Central memory CD8-positive, alpha-beta T cell (primary cell): ENCODE data around the gene PDZRN3.

ENCODE experiments used
- ATAC-seq: fragments of 150-1000 bp; cut with Tn5 transposase; replicated peaks from 2 replicates; pipeline ENCODE4 v1.10.0; 2022; ENCODE audit warnings: mild to moderate bottlenecking, moderate FRiP score, moderate number of reproducible peaks; ENCODE audit not compliant: poor library complexity, severe bottlenecking; ENCODE audit errors: extremely low read depth
- DNase-seq, 2 donors: peaks; one replicate each; pipeline ENCODE4 v3.0.0; 2021; ENCODE audit warnings: low spot score in 2 of 2
- H3K27ac Mint-ChIP-seq: one replicate; pipeline ENCODE4 v1.8.0; 2022; ENCODE audit warnings: low read depth, mild to moderate bottlenecking, moderate library complexity, mixed read lengths
- H3K27me3 Mint-ChIP-seq: one replicate; pipeline ENCODE4 v1.8.0; 2022; ENCODE audit warnings: mixed read lengths
- H3K36me3 Mint-ChIP-seq: one replicate; pipeline ENCODE4 v1.8.0; 2022; ENCODE audit warnings: mild to moderate bottlenecking, moderate library complexity, mixed read lengths; ENCODE audit not compliant: insufficient read depth
- H3K4me1 Mint-ChIP-seq: one replicate; pipeline ENCODE4 v1.8.0; 2022; ENCODE audit warnings: mixed read lengths
- H3K4me3 Mint-ChIP-seq: one replicate; pipeline ENCODE4 v1.8.0; 2022; ENCODE audit warnings: mild to moderate bottlenecking, moderate library complexity, mixed read lengths
- H3K9me3 Mint-ChIP-seq: one replicate; pipeline ENCODE4 v1.8.0; 2022; ENCODE audit warnings: mixed read lengths

The PDZRN3 gene

GRCh38 chr3:73342077-73342476 lies 282.7 kb downstream of the PDZRN3 start:
- peaks cover 9% of the 10 kb centered on the region for H3K9me3 Mint-ChIP-seq
- H3K27me3 Mint-ChIP-seq, result no peaks in the 10 kb centered on the region
- no peak overlapping the region for H3K4me3 Mint-ChIP-seq
- H3K36me3 Mint-ChIP-seq, result no peaks in the 10 kb centered on the region
- H3K27ac Mint-ChIP-seq, result no peak overlapping the region
- DNase-seq (no peak), ATAC-seq (no peak)
- H3K4me1 Mint-ChIP-seq, result no peaks in the 10 kb centered on the region

DNA sequence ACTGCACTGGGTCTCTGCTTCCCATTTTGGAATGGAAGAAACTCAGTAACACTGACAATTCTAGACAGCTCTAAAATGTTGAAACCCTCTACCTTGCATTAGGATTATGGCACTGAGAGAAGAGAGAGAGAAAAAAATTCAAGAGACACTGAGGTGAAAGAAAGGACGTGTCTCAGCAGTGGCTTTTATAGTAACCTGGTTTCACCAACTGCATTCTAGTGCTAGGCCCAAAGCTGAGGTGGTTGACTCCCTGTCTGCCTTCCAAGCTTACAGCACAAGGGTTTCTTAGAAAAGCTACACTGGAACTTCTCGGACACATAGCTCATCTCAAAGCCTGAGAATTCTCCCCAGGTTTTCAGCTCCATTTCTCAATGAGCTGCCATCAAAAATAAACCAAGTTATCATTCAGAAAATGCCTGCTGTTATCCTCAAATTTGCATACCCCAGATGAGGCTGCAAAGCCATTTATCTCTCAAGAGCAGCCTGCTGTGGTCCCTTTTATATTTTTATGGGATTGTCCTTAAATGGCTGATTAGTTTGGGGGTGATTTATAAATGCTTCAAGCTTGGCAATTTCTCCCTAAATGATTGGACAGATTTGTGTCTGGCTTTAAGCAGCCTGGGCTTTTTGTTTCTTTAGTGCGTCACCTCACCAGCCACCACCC lies 283.3 kb downstream of the PDZRN3 start:
- Mint-ChIP-seq H3K27ac (no peak overlapping the region), H3K4me1 (no peaks in the 10 kb centered on the region), H3K27me3 (no peaks in the 10 kb centered on the region), H3K4me3 (no peak overlapping the region), H3K36me3 (no peaks in the 10 kb centered on the region), H3K9me3 (peaks cover 9% of the 10 kb centered on the region)
- no peak for DNase-seq
- ATAC-seq, result no peak

GRCh38 chr3:73332558-73332957 lies 292.2 kb downstream of the PDZRN3 start:
- Mint-ChIP-seq H3K36me3 (no peaks in the 10 kb centered on the region), H3K27me3 (no peaks in the 10 kb centered on the region), H3K4me1 (no peaks in the 10 kb centered on the region), H3K9me3 (peaks cover 4% of the 10 kb centered on the region), H3K4me3 (no peak overlapping the region), H3K27ac (no peak overlapping the region)
- DNase-seq, result no peak
- ATAC-seq, result no peak
